ENCODE data around the gene CLTC. TPM values are rescaled to one million over a fixed set of nuclear protein-coding genes. Genes with fewer than 3 reads are reported as not detected.

CLTC gene
- total RNA-seq, 1 donor from 2014 or later: 188 TPM

DNA sequence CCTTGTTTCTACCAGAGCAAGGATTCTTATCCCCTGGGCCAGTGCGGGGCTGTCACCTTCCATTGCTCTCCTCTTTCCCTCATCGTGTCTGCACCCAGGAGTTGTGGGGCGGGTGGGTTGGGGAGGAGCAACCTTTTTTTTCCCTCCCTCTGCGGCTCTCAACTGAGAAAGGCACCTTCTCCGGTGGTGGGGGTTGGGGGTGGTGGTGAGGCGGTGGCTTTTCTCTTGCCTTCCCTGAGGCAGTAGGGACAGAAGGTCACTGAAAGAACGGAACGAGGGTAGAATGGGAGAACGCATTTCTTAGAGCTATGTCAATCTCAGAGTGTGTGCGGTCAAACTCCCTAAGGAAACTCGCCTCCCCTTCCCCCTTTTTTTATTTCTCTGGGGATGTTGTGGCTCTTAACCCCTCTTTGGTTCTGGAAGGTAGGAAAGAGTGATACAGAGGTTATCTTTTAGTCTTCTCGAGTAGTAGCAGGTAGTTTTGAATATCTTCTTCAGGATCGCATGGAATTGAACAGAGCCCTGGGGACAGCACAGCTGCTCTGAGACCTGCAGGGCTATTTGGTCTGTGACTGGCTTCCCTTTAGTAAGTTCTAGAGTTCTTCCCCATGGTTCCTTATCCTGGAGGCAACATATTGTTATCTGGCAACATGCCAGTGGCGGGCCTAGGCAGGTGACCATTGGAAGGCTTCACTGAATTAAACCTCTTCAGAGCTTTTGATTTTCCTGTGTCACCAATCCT, 994 bp downstream of the CLTC start:
- DNase-seq (ENCODE audit: low spot score): peak; percentile 36
- peaks cover 46% of the 10 kb centered on the region for H3K4me1 Mint-ChIP-seq (ENCODE audit: low read depth)
- H3K36me3 Mint-ChIP-seq (ENCODE audit: low read depth): peaks cover 29% of the 10 kb centered on the region
- peak overlapping the region; percentile 91 for H3K4me3 Mint-ChIP-seq (ENCODE audit: low read depth)
- H3K27me3 Mint-ChIP-seq (ENCODE audit: low read depth): no peaks in the 10 kb centered on the region
- H3K9me3 Mint-ChIP-seq: no peaks in the 10 kb centered on the region
- intact Hi-C loops (cut with micrococcal nuclease): loop anchor here (2.0 kb wide), 1 partner anchor 14 kb away; no protein-coding TSS in a partner anchor
- peak overlapping the region; percentile 95 for H3K27ac Mint-ChIP-seq

DNA sequence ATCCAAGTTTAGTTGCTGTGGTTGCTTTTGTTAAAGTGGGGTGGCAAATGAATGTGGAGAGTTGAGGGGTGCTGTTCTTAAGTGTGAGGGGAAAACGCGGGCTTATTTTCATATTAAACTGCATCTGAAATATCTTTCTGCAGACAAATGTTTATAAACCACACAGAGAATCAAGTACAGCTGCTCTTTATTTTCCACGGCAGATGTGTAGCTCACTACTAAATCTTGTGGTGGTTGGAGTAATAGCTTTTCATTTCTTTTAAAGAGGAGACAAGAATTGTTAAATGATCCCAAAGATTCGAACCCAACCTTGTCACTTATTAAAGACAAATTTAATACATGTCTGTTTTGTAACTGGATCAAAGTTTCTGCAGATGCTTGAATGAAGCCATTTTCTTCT, 2.1 kb downstream of the CLTC start:
- peaks cover 33% of the 10 kb centered on the region for H3K36me3 Mint-ChIP-seq (ENCODE audit: low read depth)
- H3K27me3 Mint-ChIP-seq (ENCODE audit: low read depth): no peaks in the 10 kb centered on the region
- H3K4me3 Mint-ChIP-seq (ENCODE audit: low read depth): peak overlapping the region; percentile 91
- H3K4me1 Mint-ChIP-seq (ENCODE audit: low read depth): peaks cover 50% of the 10 kb centered on the region
- no peak overlapping the region for H3K27ac Mint-ChIP-seq
- H3K9me3 Mint-ChIP-seq: no peaks in the 10 kb centered on the region
- DNase-seq (ENCODE audit: low spot score): no peak
- intact Hi-C loops (cut with micrococcal nuclease): loop anchor here (2.0 kb wide), 1 partner anchor 13 kb away; no protein-coding TSS in a partner anchor

DNA sequence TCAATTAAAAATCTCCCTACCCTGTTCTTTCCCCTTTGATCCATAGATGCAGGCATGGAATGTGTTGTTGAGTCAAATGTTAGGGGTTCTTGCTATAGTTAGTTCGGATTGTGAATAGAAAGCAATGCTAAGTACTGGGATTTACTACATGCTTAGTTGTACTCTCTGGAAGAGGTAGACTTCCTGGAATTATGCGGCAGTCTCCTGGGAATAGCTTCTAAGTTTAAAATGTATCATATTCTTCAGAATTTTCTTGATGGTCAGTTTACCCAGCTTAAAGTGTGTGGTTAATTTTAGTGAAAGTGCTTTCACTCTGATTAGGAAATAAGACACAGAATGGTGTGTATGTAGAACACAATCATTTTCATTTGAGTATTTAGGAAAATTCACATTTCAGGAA, 3.5 kb downstream of the CLTC start:
- Mint-ChIP-seq H3K4me1 (ENCODE audit: low read depth) (peaks cover 45% of the 10 kb centered on the region), H3K27me3 (ENCODE audit: low read depth) (no peaks in the 10 kb centered on the region), H3K4me3 (ENCODE audit: low read depth) (peak overlapping the region; percentile 40), H3K36me3 (ENCODE audit: low read depth) (peaks cover 38% of the 10 kb centered on the region), H3K9me3 (no peaks in the 10 kb centered on the region), H3K27ac (no peak overlapping the region)
- intact Hi-C loops (cut with micrococcal nuclease): no loop called here
- DNase-seq (ENCODE audit: low spot score): no peak

DNA sequence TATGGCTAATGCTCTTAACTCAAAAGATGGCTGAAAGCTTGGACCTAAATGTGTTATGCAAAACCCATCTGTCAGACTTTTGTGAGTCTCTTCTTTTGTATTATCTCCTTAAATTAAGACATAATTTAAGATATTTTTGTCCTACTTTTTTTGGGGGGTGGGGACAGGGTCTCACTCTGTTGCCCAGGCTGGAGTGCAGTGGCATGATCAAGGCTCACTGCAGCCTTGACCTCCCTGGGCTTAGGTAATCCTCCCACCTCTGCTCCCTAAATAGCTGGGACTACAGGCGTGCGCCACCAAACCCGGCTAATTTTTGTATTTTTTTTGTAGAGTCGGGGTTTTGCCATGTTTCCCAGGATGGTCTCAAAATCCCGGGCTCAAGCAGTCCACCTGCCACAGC, 7.1 kb downstream of the CLTC start:
- Mint-ChIP-seq H3K27ac (no peak overlapping the region), H3K4me1 (ENCODE audit: low read depth) (peaks cover 49% of the 10 kb centered on the region), H3K36me3 (ENCODE audit: low read depth) (peaks cover 48% of the 10 kb centered on the region), H3K27me3 (ENCODE audit: low read depth) (no peaks in the 10 kb centered on the region), H3K9me3 (no peaks in the 10 kb centered on the region), H3K4me3 (ENCODE audit: low read depth) (no peak overlapping the region)
- DNase-seq (ENCODE audit: low spot score): no peak
- intact Hi-C loops (cut with micrococcal nuclease): no loop called here

DNA sequence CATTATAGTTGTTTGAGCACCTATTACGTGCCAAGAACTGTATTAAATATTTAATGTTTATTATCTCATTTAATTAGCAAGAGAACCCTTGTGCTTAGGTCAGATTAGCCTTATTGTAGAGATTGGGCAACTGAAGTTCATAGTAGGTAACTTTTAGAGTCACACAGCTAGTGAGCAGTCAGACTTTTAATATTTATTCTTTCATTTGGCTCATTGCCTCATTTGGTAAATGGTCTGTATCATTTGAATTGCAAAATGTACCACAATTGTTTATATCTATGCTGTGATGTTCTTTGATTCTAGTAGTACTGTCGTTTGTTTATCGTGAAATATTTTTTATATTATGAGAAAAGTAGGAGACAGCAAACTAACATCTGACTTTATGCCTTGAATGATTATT, 7.6 kb downstream of the CLTC start:
- H3K4me1 Mint-ChIP-seq (ENCODE audit: low read depth): peaks cover 48% of the 10 kb centered on the region
- no peaks in the 10 kb centered on the region for H3K27me3 Mint-ChIP-seq (ENCODE audit: low read depth)
- no peaks in the 10 kb centered on the region for H3K9me3 Mint-ChIP-seq
- H3K4me3 Mint-ChIP-seq (ENCODE audit: low read depth): no peak overlapping the region
- no peak overlapping the region for H3K27ac Mint-ChIP-seq
- DNase-seq (ENCODE audit: low spot score): no peak
- intact Hi-C loops (cut with micrococcal nuclease): no loop called here
- peaks cover 48% of the 10 kb centered on the region for H3K36me3 Mint-ChIP-seq (ENCODE audit: low read depth)

DNA sequence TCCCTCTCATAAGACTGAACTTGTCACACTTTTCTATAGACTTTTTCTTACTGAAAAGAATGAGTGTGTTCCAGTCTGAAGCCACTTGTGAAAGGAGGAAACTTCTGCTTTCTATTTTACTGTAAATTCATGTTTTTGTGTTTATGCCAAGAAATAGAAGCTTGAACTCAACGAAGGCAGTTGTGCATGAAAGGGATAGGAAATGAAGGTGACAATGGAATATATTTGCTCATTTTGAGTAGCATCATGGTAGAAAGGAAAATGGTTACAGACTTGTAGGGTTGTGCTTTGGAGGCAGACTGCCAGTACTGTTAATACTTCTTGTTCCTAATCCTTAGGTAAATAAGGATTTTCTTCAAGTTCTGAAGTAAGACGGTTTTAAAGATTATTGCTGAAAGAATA, 8.1 kb downstream of the CLTC start:
- H3K27ac Mint-ChIP-seq: peak overlapping the region; percentile 69
- H3K4me1 Mint-ChIP-seq (ENCODE audit: low read depth): peaks cover 46% of the 10 kb centered on the region
- H3K9me3 Mint-ChIP-seq: no peaks in the 10 kb centered on the region

DNA sequence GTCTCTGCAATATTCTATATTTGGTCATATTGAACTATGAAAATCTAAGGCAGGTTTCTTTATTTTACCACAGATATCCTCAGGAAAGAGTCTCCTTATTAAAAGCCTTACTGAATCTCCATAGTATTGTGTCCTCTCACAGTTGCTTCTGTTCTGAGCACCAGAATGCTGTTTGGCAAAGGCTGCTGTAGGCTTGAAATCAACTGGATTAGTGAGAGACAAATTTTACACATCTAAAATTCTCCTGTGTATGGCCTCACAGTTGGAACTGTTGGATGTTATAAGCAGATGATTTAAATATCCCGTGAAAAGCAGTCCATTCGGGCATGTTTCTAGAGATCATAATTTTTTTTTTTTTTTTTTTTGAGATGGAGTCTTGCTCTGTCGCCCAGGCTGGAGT, 9.5 kb downstream of the CLTC start:
- H3K27ac Mint-ChIP-seq: no peak overlapping the region
- no peaks in the 10 kb centered on the region for H3K9me3 Mint-ChIP-seq
- peaks cover 40% of the 10 kb centered on the region for H3K36me3 Mint-ChIP-seq (ENCODE audit: low read depth)
- no peak for DNase-seq (ENCODE audit: low spot score)
- no peak overlapping the region for H3K4me3 Mint-ChIP-seq (ENCODE audit: low read depth)
- H3K4me1 Mint-ChIP-seq (ENCODE audit: low read depth): peaks cover 44% of the 10 kb centered on the region
- H3K27me3 Mint-ChIP-seq (ENCODE audit: low read depth): no peaks in the 10 kb centered on the region
- intact Hi-C loops (cut with micrococcal nuclease): no loop called here

More for the DNA sequence above, 8.1 kb downstream of the CLTC start:
- no peaks in the 10 kb centered on the region for H3K27me3 Mint-ChIP-seq (ENCODE audit: low read depth)
- intact Hi-C loops (cut with micrococcal nuclease): no loop called here
- no peak for DNase-seq (ENCODE audit: low spot score)
- peaks cover 48% of the 10 kb centered on the region for H3K36me3 Mint-ChIP-seq (ENCODE audit: low read depth)
- H3K4me3 Mint-ChIP-seq (ENCODE audit: low read depth): no peak overlapping the region

DNA sequence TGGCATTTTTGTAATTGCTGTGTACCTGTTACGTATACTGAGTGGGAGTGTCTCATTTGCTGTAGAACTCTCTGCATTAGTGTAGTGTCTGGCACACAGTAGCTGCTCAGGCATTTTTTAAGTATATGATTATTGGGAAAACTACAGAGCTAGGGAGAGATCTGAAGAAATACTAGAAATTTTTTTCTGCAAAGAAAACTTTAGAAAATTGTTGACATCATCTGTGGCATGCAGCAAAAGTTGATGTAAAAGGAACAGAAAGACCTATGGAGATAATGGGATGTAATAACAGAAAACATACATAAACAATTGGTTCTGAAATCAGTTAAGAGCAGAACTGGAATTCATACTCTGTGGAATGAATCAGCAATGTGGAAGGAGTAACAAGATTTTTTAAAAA, 11.6 kb downstream of the CLTC start:
- Mint-ChIP-seq H3K27ac (peak overlapping the region; percentile 20), H3K4me3 (ENCODE audit: low read depth) (no peak overlapping the region), H3K27me3 (ENCODE audit: low read depth) (no peaks in the 10 kb centered on the region), H3K9me3 (no peaks in the 10 kb centered on the region), H3K36me3 (ENCODE audit: low read depth) (peaks cover 35% of the 10 kb centered on the region), H3K4me1 (ENCODE audit: low read depth) (peaks cover 46% of the 10 kb centered on the region)
- no peak for DNase-seq (ENCODE audit: low spot score)
- intact Hi-C loops (cut with micrococcal nuclease): no loop called here

DNA sequence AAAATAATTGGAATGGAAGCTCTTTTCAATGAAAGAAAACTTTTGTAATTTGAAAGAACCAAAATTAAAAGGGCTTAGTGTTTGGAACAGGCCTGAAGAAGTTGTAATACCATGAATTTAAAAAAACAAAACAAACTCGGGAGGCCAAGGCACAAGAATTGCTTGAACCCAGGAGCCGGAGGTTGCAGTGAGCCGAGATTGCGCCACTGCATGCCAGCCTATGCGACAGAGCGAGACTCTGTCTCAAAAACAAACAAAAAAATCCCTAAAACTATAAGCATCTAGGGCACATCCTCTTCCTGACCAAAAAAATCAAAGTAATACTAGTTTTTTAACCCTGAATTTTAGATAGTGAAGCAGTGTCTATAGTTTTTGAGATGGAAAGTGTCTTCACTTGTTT, 12.7 kb downstream of the CLTC start:
- H3K27me3 Mint-ChIP-seq (ENCODE audit: low read depth): no peaks in the 10 kb centered on the region

DNA sequence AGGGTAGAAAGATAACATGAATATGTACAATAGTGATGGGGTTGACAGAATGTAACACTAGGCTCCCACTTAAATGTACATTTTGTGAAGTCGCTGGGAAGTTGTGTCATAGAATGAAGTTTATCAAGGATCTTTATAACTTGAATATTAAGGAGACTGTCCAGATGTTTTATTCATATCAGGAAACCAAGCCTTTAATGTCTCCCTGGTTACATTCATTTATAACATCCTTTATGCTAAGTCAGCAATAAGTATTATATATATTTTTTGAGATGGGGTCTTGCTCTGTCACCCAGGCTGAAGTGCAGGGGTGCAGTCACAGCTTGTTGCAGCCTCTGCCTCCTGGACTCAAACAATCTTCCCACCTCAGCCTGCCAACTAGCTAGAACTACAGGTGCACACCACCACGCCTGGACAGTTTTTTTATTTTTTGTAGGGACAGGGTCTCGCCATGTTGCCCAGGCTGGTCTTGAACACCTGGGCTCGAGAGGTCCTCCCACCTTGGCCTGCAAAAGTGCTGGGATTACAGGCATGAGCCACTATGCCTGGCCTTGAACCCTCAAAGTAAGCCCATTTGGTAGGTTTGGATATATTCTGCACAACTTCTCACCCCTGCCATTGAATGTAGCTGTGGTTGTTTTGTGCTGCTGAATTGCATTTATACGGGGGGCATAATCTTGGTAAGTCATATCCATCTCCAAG, 14.1 kb downstream of the CLTC start:
- no peaks in the 10 kb centered on the region for H3K9me3 Mint-ChIP-seq
- intact Hi-C loops (cut with micrococcal nuclease): loop anchor here (2.0 kb wide), 1 partner anchor 13 kb away; no protein-coding TSS in a partner anchor
- peaks cover 27% of the 10 kb centered on the region for H3K36me3 Mint-ChIP-seq (ENCODE audit: low read depth)
- H3K27me3 Mint-ChIP-seq (ENCODE audit: low read depth): no peaks in the 10 kb centered on the region
- DNase-seq (ENCODE audit: low spot score): no peak
- H3K4me1 Mint-ChIP-seq (ENCODE audit: low read depth): peaks cover 35% of the 10 kb centered on the region
- no peak overlapping the region for H3K4me3 Mint-ChIP-seq (ENCODE audit: low read depth)
- no peak overlapping the region for H3K27ac Mint-ChIP-seq

More for the DNA sequence above, 12.7 kb downstream of the CLTC start:
- Mint-ChIP-seq H3K4me1 (ENCODE audit: low read depth) (peaks cover 44% of the 10 kb centered on the region), H3K36me3 (ENCODE audit: low read depth) (peaks cover 32% of the 10 kb centered on the region), H3K4me3 (ENCODE audit: low read depth) (no peak overlapping the region), H3K9me3 (no peaks in the 10 kb centered on the region), H3K27ac (no peak overlapping the region)
- intact Hi-C loops (cut with micrococcal nuclease): no loop called here
- no peak for DNase-seq (ENCODE audit: low spot score)

DNA sequence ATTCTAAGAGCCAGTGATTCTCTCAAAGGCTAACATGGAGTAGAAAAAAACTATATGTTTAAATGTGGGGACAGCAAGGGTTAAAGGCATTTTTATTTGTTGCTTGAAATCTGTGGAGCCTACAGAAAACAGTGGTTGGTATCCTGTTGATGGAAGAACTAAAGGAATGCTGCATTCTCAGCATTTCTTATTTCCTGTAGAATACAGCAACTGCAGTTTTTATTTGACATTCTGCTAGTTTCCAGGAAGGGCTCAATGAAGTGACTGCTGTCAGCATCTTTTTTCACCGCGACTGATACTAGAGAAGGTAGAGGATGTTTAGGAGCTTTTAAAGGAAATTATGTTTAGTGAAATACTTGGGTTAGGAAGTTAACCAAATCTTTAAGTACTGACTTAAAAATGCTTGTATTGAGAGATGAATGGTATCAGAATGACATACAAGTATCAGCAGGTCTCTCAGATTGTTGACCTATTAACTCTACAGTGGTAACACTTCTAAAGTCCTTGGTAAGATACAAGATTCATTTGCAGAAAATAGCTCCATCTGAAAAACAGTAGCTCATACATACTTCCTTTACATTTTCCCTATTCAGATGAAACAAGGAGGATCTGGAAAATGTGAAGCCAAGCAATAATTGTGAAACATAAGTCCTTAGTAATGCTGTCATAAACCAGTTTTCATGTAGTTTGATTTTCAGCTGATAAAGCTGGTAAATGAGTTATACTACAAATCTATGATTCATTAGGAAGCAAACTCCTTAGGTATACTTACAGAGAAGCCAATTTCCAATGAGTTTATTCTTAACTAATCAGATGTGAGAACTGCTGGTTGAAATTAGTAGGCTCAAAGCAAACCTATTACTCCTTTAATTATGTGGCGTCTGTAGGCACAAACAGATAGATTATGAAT, 15.2 kb downstream of the CLTC start:
- Mint-ChIP-seq H3K4me1 (ENCODE audit: low read depth) (peaks cover 33% of the 10 kb centered on the region), H3K27me3 (ENCODE audit: low read depth) (no peaks in the 10 kb centered on the region), H3K36me3 (ENCODE audit: low read depth) (peaks cover 20% of the 10 kb centered on the region), H3K9me3 (no peaks in the 10 kb centered on the region), H3K27ac (peak overlapping the region; percentile 55), H3K4me3 (ENCODE audit: low read depth) (no peak overlapping the region)
- intact Hi-C loops (cut with micrococcal nuclease): loop anchor here (2.0 kb wide), 1 partner anchor 14 kb away; no protein-coding TSS in a partner anchor
- DNase-seq (ENCODE audit: low spot score): no peak

DNA sequence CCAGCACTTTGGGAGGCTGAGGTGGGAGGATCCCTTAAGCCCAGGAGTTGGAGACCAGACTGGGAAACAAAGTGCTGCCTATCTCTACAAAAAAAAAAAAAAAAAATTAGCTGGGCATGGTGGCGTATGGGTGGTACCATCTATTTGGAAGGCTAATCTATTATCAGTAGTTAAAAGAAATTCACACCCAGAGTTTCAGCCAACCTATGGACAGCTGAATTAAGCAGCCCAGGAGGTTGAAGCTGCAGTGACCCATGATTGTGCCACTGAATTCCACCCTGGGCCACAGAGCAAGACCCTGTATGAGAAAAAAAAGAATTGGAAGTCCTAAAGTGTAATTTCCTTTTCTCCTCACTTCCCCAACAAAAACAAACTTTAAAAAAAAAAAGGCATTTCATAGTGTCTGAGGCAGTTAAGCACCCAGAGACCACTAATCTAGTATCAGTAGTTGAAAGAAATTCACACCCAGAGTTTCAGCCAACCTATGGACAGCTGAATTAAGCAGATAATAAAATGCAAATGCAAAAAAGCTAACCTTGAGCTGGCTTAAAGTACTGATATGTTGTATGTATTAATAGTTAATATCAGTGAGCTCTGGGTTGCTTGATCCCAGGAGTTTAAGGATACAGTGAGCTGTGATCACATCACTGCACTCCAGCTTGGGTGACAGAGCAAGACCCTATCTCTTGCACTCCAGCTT, 18.1 kb downstream of the CLTC start:
- H3K36me3 Mint-ChIP-seq (ENCODE audit: low read depth): peaks cover 11% of the 10 kb centered on the region
- H3K9me3 Mint-ChIP-seq: no peaks in the 10 kb centered on the region
- peak overlapping the region; percentile 0 for H3K27ac Mint-ChIP-seq
- H3K27me3 Mint-ChIP-seq (ENCODE audit: low read depth): no peaks in the 10 kb centered on the region
- H3K4me1 Mint-ChIP-seq (ENCODE audit: low read depth): peaks cover 42% of the 10 kb centered on the region
- intact Hi-C loops (cut with micrococcal nuclease): no loop called here
- no peak for DNase-seq (ENCODE audit: low spot score)
- H3K4me3 Mint-ChIP-seq (ENCODE audit: low read depth): no peak overlapping the region
